VCaP (cell line): ENCODE measurements around the gene EEFSEC.

Experiments used
- H3K27ac ChIP-seq: fragments of 450-650 bp; 2 replicates; pipeline ENCODE4 v1.5.1; 2017
- CTCF ChIP-seq: fragments of 450-650 bp; conservative IDR thresholded peaks from 2 replicates; pipeline ENCODE4 v1.5.1; 2017; ENCODE audit warnings: mild to moderate bottlenecking, moderate library complexity

EEFSEC gene

GRCh38 chr3:128426128-128426921 is 273.0 kb downstream of the EEFSEC start:
- peak overlapping the region; percentile 61 for H3K27ac ChIP-seq
- TF ChIP-seq CTCF: peak; percentile 98

GRCh38 chr3:128427175-128427857 is 274.0 kb downstream of the EEFSEC start:
- TF ChIP-seq CTCF: no peak
- peak overlapping the region; percentile 61 for H3K27ac ChIP-seq

GRCh38 chr3:128427872-128428822 is 274.9 kb downstream of the EEFSEC start:
- peak overlapping the region; percentile 61; the same call in 1 of the 2 replicates for H3K27ac ChIP-seq
- no peak for TF ChIP-seq CTCF

- TF ChIP-seq CTCF: no peak
Observed at GRCh38 chr3:128429275-128429674, 276.0 kb downstream of the EEFSEC start.

GRCh38 chr3:128429751-128430150 is 276.5 kb downstream of the EEFSEC start:
- TF ChIP-seq CTCF: no peak

More at GRCh38 chr3:128429275-128429674, 276.0 kb downstream of the EEFSEC start:
- peak overlapping the region; percentile 92; the same call in 1 of the 2 replicates for H3K27ac ChIP-seq

GRCh38 chr3:128430301-128430700 is 277.0 kb downstream of the EEFSEC start:
- peak overlapping the region; percentile 92; the same call in 1 of the 2 replicates for H3K27ac ChIP-seq
- TF ChIP-seq CTCF: no peak

More at GRCh38 chr3:128429751-128430150, 276.5 kb downstream of the EEFSEC start:
- H3K27ac ChIP-seq: peak overlapping the region; percentile 92; the same call in 1 of the 2 replicates
